SIG-M5 treated with dmso at 0.1 percent for 504 hours (cell line): ENCODE measurements around the gene RAMP1.

Experiments
- DNase-seq: peaks from one replicate; lab custom pipeline; 2025; ENCODE audit not compliant: unreplicated experiment; lab: John Stamatoyannopoulos, UW

The RAMP1 gene

DNA sequence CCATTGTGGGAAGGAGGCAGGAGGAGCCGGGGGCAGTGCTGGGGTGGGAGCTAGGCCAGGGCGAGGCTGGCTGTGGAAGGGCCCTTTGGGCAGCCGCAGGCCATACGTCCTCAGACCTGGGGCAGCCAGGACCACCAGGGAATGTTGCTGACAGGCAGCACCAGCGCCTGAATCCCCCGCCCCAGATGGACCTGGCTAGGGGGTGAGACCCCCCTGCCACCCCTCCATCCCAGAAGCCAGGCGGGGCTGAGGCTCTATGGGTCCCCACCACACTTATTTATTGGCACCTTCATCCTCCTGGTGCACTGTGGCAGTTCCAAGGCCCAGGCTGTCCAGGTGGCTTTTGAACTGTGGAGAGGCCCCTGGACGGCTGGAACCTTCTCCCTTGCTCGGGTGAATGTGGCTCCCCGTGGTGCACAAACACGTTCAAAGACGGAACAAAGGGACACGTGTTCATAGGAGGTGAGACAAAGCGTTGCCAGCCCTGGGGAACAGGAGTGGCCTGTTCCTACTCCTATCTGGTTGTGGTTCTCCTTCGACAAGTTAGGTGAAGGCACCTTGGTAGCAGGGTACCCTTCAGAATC is 35.1 kb downstream of the RAMP1 start:
- no peak for DNase-seq

DNA sequence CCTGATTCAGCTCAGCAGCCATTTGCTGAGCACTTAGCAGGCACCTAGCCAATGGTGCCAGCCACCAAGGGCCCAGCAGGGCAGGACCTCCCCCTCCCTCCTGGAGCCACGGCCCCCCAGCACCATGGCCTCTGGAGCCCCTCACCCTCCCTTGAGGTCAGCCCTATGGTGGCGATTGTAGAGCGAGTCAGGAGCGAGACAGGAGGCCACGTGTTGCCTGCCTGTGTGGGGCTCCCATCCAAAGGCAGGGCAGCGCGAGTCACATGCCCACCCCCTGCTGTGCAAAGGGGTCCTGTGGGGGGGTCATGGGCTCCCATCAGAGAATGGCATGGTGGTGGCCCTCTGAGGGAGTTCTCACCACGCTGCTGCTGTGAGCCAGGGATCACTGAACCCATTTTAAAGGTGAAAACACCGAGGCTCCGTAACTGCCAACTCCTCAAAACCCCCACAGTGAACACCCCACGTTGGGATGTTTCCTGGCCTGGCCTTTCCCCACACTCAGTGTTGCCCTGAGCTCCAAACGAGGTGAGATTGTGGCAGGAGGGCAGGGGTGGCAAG is 35.6 kb downstream of the RAMP1 start:
- no peak for DNase-seq

DNA sequence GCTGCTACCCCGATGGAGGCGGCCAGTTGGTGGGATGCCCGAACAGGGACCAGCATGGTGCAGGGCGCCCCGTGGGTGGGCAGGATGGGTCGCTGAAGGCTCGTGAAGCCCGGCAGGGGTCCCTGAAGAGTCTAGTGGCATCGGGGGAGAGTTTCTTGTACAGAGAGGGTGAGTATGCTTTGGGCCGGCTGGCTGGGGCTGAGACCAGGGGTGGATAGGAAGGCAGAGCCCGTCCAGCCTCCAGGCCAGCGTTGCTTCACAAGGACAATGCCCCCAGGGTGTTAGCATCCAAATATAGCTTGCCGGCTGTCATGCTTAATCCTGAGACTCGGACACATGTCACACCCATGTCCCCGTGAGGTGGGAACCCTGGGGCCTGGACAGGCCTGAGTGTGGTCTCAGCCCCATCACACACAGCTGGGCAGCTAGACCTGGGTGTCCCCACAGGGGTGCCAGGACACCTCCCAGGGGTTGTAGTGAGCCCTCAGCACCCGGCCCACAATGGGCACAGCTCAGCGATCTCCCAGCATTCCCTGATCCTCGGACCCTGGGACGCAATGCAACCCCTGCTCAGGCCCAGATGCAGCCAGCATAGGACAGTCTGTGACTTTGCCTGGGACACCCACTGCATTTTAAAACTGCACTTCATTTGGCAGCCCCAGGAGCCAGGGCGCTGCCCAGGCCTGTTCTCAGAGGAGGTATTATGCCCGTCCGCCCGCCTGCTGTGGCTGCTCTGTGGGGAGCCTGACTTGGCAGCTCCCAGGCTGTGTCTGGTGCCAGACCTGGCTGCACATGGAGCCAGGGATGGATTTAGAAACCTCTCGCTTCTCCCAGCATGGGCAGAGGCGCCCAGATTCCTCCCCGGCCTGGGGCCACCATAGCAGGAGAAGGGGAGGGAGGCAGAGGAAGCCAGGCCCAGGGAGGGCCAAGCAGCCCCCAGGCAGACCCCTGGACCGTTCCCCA is 36.4 kb downstream of the RAMP1 start:
- DNase-seq = no peak

DNA sequence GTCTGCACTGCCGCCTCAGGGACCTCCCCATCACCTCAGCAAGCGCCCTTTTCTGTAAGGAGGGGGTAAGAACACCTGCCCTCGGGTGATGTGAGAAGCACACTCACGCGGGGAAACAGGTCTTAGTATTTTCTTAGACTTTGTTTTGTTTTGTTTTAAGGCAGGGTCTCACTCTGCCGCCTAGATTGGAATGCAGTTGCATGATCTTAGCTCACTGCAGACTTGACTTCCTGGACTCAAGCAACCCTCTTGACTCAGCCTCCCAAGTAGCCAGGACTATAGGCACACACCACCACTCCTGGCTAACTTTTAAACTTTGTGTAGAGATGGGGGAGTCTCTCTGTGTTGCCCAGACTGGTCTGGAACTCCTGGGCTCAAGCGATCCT is 37.1 kb downstream of the RAMP1 start:
- no peak for DNase-seq

DNA sequence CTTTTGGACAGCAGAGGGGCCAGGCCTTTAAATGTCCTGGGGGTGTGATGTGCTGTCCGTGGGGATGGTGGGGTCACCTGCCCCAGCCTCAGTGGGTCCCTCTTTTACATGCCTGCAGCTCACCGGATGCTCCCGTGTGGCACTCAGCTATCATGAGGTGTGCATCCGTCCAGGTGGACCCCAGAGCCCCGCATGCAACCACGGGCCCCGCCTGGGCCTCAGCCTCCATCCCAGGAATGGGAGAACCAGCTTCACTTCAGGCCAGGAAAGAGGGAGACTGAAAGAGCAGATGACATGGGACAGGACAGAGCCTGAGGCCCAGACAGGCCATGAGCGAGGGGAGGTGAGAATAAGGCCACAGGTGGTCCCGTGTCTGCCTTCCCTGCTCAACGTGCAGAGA is 37.5 kb downstream of the RAMP1 start:
- no peak for DNase-seq

DNA sequence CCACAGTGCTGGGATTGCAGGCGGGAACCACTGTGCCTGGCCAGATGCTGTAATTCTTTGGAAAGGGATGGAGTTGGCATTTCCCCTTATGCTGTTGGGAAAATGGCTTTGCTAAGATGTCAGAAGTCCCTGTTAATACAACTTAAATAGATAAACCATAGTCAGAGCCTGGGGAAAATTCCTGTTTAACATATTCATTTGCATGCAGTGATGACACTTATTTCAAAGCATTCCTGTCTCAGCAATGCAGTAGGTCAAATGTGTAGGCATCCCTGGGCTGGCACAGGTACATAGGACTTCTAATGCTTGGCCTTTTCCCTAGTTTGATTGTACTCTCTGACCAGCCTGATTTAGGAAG is 38.6 kb downstream of the RAMP1 start:
- DNase-seq = no peak

DNA sequence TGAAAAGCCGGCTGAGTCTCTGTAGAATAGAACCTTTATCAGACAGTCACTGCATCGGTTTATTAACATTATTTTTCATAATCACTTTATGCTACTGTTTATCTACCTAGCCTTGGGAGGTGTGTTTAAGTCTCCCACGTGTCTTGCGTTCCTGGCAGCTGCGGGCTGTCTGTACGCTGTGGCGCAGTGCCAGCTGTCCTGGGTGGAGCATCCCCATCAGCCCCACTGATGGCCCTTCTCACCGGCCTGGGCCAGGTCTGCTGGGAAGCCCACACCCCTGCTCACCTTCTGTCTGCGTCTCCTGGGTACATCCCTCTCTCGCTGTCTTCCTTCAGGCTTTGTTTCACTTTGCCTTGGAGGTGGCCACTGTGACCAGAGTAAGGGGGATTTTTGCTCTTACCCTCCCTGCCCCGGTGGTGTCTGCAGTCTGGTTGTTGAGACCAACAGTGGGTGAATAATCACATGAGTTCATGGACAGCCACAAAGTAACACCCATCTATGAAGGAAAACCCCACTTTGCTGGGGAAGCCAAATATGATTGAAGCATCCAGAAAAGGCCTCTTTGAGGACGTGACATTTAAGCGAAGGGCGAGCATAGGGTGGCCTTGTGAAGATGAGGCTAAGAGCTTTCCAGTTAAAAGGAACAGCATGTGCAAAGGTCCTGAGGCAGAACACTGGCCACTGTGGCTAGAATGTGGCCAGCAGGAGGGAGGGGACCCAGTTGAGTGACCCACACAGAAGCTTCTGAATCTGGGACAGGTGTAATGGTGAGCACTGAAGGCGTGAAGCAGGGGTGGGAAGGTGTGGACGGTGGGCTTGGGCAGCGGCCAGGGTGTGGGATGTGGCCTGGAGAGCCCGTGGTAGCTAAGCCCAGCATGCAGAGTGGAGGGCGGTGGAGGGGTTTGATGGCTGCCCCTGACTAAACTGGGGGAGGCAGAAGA is 41.7 kb downstream of the RAMP1 start:
- DNase-seq = no peak

DNA sequence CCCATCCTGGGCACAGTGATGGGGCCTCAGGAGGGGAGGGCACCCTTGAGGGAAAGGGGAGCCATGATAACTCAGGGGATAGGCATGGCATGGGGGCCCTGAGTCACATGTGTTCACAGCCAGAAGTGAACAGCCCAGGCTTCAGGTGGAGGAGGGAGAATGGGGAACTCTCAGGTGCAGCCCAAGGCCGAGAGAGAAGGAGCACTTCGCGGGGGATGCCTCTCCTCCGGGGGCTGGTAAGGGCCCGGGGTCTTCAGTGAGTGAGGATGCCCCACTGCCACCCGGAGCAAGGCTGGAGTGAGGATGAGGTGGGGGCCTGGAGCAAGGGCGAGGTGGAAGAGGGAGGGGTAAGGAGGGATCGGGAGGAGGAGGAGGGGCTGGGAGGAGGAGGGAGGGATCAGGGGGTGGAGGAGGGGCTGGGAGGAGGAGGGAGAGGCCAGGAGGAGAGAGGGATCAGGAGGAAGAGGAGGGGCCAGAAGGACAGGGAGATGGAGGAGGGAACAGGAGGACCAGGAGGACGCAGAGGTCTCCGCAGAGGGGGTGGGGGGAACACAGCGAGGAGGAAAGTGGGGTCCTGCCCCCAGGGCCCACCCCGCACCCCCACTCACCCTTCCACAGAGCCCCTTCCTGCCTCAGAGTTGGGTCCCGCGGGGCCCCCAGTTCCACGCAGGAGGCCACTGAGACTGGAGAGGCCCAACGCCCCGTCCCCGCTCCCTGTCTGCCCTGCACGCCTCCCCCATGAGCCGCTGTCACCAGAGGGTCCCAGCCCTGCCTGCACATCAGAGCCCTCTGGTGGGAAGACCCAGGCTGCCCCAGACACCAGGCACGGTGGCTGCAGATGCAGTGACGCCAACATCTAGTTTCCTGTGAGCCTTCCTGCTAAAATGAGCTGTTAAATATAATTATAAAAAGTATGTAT is 42.8 kb downstream of the RAMP1 start:
- DNase-seq = no peak

DNA sequence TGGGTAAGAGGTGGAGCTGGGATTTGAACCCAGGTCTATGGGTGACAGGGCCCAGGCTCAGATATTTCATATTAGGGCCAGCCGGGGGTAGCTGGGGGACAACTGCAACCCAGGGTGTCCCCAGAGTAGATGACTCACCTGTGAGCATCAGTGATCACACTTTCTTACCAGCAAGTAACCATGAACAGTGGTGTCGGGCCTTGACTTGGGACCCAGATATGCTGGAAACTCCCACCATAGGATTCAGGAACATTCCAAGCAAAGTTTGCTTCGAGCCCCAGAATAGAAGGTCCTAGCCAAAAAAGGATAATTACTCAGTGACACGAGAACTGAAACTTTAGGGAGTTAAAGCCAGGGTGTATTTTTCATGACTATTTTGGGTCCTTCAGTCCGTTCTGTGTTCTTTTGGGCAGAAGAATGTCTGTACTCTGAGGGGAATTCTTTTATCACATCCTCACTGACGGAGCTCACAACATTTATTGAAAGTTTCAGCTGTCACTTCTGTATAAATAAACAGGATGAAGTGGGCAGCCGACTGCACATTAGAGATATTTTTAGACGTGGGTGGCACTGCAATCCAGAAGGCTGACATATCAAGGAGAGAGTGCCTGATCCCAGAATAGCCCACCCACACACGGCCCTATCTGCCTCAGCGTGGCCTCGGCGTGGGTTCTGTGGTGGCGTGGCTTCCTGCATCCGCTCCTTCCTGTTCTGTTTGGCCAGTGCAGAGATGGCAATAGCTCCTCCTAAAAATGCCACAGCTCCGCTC is 45.6 kb downstream of the RAMP1 start:
- DNase-seq = no peak

DNA sequence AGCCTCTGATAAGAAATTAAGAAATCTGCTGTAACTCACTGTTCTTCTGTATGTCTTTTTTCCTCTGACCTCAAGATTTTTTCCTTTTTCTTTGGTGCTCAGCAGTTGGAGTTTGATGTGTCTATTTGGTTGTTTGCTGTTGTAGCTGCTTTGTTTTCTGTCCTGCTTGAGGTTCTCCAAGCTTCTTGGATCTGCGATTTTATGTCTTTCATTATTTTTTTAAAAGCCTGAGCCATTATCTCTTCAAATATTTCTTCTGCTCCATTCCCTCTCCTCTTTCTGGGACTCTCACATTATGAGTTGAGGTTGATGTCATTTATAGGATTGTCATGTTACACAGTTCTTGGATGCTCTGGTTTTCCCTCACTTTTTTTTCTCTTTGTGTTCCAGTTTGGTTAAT is 47.7 kb downstream of the RAMP1 start:
- DNase-seq = no peak

DNA sequence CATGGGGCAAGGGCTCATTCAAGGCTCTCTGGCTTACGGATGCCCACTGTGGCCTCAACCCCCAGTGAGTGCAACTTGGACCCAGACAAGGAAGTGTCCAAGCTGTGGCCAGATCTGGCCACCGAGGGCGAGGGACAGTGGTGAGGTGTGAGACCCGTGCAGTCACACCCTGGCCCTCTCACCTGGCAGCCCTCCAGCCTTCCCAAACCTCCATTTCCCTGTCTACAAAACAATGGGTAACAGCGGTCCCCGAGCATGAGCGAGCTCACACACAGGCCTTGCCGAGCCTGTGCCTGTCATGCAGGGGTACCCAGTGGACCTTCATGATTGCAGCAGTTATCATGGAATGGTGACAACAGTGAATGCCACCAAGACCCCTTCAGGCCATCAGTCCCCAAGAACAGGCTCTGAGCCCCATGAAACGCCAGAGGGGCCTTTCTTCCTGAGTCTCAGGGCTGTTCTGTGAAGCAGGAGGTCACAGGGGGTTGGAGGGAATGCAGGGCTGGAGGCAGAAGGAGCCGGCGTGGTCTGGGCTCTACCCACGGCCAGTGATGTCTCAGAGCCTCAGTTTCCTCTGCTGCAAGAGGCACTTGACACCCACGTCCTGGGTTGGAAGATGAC is 49.8 kb downstream of the RAMP1 start:
- DNase-seq = no peak

DNA sequence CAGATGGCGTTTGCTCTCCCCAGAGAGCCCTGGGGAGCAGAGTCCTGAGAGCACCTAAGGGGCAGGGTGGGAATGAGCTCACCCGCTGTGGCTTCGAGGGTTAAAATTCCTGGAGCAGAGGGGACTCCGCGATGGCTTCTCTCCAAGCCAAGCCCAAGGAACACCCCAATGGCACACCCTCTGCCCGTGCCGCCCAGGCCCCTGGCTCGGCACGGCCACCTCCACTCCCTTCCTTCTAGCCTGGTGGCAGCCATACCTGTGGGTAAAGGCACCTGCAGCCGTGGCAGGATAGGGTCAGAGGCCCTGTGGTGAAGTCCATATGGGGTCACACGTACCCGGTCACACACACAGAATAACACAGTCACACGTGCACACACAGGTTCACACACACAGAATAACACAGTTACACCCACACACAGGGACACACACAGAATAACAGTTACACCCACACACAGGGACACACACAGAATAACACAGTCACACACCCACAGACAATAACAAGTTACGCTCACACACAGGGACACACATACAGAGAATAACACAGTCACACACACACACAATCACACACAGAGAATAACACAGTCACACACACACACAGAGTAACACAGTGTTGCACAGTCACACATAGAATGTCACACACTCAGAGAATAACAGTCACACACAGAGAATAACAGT is 50.5 kb downstream of the RAMP1 start:
- DNase-seq = no peak

DNA sequence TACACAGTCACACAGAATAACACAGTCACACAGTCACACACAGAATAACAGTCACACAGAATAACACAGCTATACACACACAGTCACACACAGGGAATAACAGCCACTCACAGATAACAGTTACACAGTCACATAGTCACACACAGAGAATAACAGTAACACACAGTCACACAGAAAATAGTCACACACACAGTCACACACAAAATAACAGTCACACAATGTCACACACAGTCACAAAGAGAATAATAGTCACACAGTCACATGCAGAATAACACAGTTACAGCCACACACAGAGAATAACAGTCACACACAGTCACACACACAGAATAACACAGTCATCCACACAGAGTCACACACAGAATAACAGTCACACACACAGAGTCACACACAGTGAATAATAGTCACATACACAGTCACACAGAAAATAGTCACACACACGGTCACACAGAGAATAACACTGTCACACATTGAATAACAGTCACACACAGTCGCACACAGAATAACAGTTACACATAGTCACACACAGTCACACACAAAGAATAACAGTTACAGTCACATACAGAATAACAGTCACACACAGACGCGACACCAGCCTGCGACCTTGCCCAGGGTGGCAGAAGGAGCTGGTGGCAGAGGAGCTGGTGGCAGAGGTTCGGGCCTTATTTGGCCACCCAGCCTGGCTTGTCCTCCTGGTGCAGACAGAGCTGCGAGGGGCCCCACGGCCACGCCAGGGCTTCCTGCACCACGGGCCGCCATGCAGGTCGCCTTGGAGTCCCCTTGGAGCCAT is 51.3 kb downstream of the RAMP1 start:
- no peak for DNase-seq

DNA sequence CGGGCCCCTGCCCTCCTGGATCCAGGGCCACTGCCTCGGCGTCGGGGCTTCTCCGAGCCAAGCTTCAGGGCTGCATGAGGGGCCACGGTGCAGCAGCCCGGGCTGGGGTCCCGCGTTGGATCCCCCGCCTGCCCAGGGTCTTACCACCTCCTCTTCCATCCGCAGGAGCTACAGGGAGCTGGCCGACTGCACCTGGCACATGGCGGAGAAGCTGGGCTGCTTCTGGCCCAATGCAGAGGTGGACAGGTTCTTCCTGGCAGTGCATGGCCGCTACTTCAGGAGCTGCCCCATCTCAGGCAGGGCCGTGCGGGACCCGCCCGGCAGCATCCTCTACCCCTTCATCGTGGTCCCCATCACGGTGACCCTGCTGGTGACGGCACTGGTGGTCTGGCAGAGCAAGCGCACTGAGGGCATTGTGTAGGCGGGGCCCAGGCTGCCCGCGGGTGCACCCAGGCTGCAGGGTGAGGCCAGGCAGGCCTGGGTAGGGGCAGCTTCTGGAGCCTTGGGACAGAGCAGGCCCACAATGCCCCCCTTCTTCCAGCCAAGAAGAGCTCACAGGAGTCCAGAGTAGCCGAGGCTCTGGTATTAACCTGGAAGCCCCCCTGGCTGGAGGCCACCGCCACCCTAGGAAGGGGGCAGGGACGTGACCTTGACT is 52.1 kb downstream of the RAMP1 start:
- DNase-seq = no peak

DNA sequence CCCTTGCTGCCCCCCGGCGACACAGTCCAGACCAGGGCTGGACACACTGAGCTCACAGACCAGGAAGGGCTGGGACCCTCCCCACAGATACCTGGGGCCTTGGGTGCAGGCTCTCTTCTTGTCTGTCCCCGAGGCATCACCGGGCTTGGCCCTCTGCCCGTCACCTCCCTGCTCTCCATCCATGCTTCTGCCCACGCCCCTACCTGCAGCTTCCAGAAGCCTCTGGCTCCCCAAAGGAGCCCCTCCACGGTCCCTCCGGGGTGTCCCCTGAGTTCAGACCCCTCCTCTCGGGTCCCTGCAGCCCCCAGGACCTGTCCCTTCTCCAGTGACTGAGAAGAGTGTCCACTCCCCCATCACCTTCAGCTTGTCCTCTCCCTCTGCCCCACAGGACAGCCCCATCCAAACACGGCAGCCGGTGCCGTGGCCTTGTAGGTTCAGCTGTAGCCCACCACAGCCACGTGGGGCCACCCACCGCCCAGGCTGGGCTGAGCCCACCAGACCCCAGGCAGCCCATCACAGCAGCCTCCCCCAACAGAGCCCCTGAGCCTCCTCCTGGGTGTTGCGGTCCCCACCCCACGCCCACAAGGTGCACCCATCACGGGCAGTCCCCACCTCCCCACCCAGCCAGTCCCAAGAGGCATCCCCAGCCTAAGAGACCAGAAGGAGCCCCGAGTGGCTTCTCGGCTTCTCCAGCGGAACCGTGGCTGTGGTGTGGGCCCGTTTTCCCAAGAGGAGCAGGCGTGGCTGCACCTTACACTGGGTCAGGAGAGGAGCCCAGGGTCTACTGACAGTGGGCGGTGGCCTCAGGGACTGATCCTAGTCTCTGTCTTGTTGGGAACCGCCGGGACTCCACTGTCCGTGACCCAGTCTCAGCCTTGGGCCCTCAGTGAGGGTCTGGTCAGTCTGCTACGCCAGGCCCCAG is 53.1 kb downstream of the RAMP1 start:
- DNase-seq = no peak
